AG10803 (cell line): ENCODE measurements around the gene CELF5.
"Not testable (repeated sequence)": the region's sequence is repeated elsewhere in the genome, so short reads cannot be mapped to it uniquely, and the experiment has no call there.

ENCODE experiments used
- DNase-seq: peaks from one replicate; pipeline ENCODE4 v3.0.0; 2010; ENCODE audit warnings: low read depth
- H3K4me3 ChIP-seq: 2 replicates; pipeline ENCODE4 v1.5.1; 2011; ENCODE audit warnings: mild to moderate bottlenecking, low read length, control low read depth
- CTCF ChIP-seq: conservative IDR thresholded peaks from 2 replicates; pipeline ENCODE4 v1.5.1; 2011; ENCODE audit warnings: mild to moderate bottlenecking, low read length, control low read depth, inconsistent platforms

The CELF5 gene

GRCh38 chr19:3229888-3230496 is 5.5 kb downstream of the CELF5 start:
- TF ChIP-seq CTCF, result no peak
- H3K4me3 ChIP-seq, result no peak overlapping the region
- DNase-seq, result no peak

- no peak overlapping the region for H3K4me3 ChIP-seq
- DNase-seq, result no peak
- no peak for TF ChIP-seq CTCF
Measured at GRCh38 chr19:3231288-3231687, 6.8 kb downstream of the CELF5 start.

GRCh38 chr19:3233116-3233515 is 8.7 kb downstream of the CELF5 start:
- TF ChIP-seq CTCF, result no peak
- no peak for DNase-seq
- no peak overlapping the region for H3K4me3 ChIP-seq

- TF ChIP-seq CTCF, result no peak
- no peak overlapping the region for H3K4me3 ChIP-seq
- DNase-seq, result no peak
Measured at GRCh38 chr19:3233831-3234230, 9.4 kb downstream of the CELF5 start.

- H3K4me3 ChIP-seq, result no peak overlapping the region
- no peak for DNase-seq
- peak; percentile 16 for TF ChIP-seq CTCF
Measured at GRCh38 chr19:3234800-3235199, 10.3 kb downstream of the CELF5 start.

- not testable (repeated sequence) for H3K4me3 ChIP-seq, DNase-seq
Measured at GRCh38 chr19:3235604-3236003, 11.1 kb downstream of the CELF5 start.

GRCh38 chr19:3236272-3236671 is 11.8 kb downstream of the CELF5 start:
- no peak overlapping the region for H3K4me3 ChIP-seq
- no peak for DNase-seq
- TF ChIP-seq CTCF, result no peak

GRCh38 chr19:3238066-3238561 is 13.7 kb downstream of the CELF5 start:
- no peak for DNase-seq
- no peak overlapping the region for H3K4me3 ChIP-seq
- no peak for TF ChIP-seq CTCF
